Mucosa of descending colon (tissue), 3 donors: ENCODE results near the gene UNC93A. TPM values are rescaled to one million over a fixed set of nuclear protein-coding genes. Genes with fewer than 3 reads are reported as not detected.
"Not testable (repeated sequence)": the region's sequence is repeated elsewhere in the genome, so short reads cannot be mapped to it uniquely, and the experiment has no call there.

Experiments
- ATAC-seq: fragments of 200-7000 bp; cut with Tn5 transposase; one replicate; pipeline ENCODE4 v1.9.1; 2020; ENCODE audit warnings: mild to moderate bottlenecking, moderate library complexity
- DNase-seq, 3 donors: peaks; one replicate each; pipeline ENCODE4 v3.0.0-alpha.2; 2020
- H3K36me3 ChIP-seq: fragments of 200-600 bp; one replicate; pipeline ENCODE4 v1.8.0; 2021; ENCODE audit warnings: low read depth, mild to moderate bottlenecking
- H3K4me1 ChIP-seq: fragments of 200-600 bp; one replicate; pipeline ENCODE4 v1.8.0; 2021; ENCODE audit warnings: low read depth, mild to moderate bottlenecking
- H3K4me3 ChIP-seq: fragments of 200-600 bp; one replicate; pipeline ENCODE4 v1.8.0; 2021; ENCODE audit warnings: mild to moderate bottlenecking
- H3K9me3 ChIP-seq: fragments of 200-600 bp; one replicate; pipeline ENCODE4 v1.8.0; 2021; ENCODE audit warnings: mild to moderate bottlenecking
- intact Hi-C, 2 donors: fragments of 100-400 bp; cut with DNase I in 1 of 2; cut with micrococcal nuclease in 1 of 2; formaldehyde crosslinking; loops; one replicate each; pipeline versions ENCODE4 v1.11.0 to v1.11.1; 2022; cut with DNase I, micrococcal nuclease
- total RNA-seq, 3 donors: library from RNA; stranded (reverse); fragmentation: NEBNext Ultra II Directional in 2 of 3; extraction: Animal tissue kit (Norgen Biotek cat#: 25700) in 2 of 3; gene quantifications; one replicate each; pipeline versions ENCODE4 v1.2.1 to v1.2.4, GENCODE V29; 2021 to 2023
- TF ChIP-seq, protein P1 (sequence below): fragments of 200-600 bp; IDR thresholded peaks from one replicate; pipeline ENCODE4 v1.8.0; 2022; ENCODE audit warnings: antibody characterized with exemption, mild to moderate bottlenecking
- donor health status: DM: no; HTN: no; CAD: no; lungs with moderate emphysema.
- donor health status: DM: no; HTN: no; CAD: no.
- donor health status: DM: no; HTN: yes; CAD: no.

Gene UNC93A
- total RNA-seq, 3 donors from 2014 or later, result 2.1 TPM; not detected in 2

DNA sequence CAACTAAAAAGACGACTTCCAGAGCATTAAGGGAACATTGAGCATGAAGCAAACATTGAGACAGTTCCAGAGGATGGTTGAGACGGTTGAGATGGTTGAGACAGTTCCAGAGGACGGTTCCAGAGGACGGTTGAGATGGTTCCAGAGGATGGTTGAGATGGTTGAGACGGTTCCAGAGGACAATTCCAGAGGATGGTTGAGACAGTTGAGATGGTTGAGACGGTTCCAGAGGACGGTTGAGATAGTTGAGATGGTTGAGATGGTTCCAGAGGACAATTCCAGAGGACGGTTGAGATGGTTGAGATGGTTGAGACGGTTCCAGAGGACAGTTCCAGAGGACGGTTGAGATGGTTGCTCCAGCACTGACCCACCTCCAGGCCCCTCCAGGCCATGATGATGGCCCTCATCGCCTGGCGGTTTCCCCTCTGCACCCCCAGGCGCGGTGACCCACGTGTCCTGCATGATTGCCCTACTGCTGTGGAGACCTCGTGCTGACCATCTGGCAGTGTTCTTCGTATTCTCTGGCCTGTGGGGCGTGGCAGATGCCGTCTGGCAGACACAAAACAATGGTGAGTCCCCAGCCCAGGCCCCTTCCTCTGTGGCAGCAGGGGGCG lies 16.3 kb downstream of the UNC93A start:
- Histone ChIP-seq H3K9me3 (no peaks in the 10 kb centered on the region), H3K4me3 (no peak overlapping the region), H3K4me1 (no peaks in the 10 kb centered on the region), H3K36me3 (no peaks in the 10 kb centered on the region)
- ATAC-seq, result no peak
- intact Hi-C loops, result no loop called here
- no peak for DNase-seq
- TF ChIP-seq, protein P1, sequence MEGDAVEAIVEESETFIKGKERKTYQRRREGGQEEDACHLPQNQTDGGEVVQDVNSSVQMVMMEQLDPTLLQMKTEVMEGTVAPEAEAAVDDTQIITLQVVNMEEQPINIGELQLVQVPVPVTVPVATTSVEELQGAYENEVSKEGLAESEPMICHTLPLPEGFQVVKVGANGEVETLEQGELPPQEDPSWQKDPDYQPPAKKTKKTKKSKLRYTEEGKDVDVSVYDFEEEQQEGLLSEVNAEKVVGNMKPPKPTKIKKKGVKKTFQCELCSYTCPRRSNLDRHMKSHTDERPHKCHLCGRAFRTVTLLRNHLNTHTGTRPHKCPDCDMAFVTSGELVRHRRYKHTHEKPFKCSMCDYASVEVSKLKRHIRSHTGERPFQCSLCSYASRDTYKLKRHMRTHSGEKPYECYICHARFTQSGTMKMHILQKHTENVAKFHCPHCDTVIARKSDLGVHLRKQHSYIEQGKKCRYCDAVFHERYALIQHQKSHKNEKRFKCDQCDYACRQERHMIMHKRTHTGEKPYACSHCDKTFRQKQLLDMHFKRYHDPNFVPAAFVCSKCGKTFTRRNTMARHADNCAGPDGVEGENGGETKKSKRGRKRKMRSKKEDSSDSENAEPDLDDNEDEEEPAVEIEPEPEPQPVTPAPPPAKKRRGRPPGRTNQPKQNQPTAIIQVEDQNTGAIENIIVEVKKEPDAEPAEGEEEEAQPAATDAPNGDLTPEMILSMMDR, result no peak

DNA sequence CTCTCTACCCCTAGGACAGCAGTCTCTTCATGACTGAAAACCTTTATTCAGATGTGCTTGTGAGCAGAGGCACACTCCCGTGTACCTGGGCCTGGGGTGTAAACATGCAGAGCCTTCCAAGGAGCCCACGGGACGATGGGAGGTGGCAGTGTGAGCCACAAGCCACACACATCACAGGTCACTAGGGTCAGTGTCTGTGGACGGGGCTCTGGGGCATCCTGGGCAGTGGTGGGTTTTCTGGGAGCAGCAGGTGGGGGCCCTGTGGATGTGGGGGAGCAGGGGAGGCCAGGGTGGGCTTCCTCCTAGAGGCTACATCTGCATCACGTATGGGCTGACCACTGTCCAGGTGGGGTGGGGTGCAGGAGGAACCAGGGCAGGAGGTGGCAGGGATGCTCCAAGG lies 17.1 kb downstream of the UNC93A start:
- no peak for ATAC-seq
- Histone ChIP-seq H3K36me3 (no peaks in the 10 kb centered on the region), H3K9me3 (no peaks in the 10 kb centered on the region), H3K4me1 (no peaks in the 10 kb centered on the region), H3K4me3 (no peak overlapping the region)
- TF ChIP-seq, protein P1, result no peak
- DNase-seq, result no peak
- intact Hi-C loops, result no loop called here

DNA sequence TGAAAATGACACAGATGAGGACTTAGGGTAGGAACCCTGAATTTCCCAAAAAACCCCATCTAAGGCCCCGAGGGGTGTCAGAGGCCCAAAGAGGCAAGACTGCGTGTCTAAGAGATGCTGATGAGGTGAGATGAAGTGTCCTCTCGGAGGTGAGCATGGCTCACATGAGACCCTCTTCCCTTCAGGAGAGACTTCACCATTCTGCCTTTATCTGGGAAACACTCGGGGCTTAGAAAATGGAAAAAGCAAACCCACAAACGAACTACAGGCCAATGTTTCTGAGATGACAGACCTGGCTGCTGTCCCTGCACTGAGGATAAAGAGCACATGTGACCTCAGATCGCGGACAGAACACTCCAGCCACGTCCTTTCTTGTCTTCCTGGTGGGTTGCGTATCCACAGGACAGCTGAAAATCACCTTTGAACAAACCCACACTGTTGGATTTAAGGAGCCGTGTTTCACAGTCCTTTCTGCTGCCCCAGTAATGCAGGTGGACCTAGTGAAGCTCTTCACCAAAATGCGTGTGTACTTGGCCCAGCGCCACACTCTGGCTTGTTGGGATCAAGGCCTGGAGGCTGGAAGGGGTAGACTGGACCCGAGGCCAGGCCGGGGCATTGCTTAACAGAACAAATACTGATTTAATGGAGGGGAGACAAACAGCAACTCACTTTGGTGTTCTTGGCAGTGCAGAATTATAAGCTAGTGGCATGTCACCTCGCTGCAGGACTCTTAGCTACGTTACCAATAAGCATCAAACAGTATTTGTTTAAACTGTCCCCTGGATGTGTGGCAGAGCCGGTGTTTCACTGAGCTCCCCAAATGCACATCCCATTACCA lies 18.5 kb downstream of the UNC93A start:
- intact Hi-C loops, H3K36me3 ChIP-seq, H3K4me1 ChIP-seq, ATAC-seq, DNase-seq, H3K4me3 ChIP-seq, H3K9me3 ChIP-seq: not testable (repeated sequence)

DNA sequence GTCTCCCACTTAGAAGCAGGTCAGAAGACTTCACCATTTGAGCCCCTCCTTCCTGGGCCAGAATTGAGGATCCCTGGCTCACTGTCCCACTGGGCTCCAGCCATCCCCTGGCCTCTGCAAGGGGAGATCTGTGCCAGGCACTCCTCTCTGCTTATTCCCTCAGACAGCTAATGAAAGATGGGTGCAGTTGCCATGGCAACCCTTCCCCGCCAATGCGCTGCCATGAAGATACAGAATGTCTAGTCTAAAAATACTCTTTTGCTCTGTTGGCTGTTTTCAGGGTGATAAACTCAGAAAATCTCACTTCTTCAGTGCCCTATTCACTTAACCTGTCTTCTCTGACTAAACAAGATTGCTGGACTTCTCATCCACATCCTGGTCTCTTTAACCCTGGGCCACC lies 20.2 kb downstream of the UNC93A start:
- ATAC-seq (no peak), DNase-seq (no peak)
- no peak overlapping the region for H3K4me3 ChIP-seq
- intact Hi-C loops, result no loop called here
- H3K4me1 ChIP-seq, result no peaks in the 10 kb centered on the region
- H3K9me3 ChIP-seq, result no peaks in the 10 kb centered on the region
- TF ChIP-seq, protein P1, result no peak
- H3K36me3 ChIP-seq, result no peaks in the 10 kb centered on the region

DNA sequence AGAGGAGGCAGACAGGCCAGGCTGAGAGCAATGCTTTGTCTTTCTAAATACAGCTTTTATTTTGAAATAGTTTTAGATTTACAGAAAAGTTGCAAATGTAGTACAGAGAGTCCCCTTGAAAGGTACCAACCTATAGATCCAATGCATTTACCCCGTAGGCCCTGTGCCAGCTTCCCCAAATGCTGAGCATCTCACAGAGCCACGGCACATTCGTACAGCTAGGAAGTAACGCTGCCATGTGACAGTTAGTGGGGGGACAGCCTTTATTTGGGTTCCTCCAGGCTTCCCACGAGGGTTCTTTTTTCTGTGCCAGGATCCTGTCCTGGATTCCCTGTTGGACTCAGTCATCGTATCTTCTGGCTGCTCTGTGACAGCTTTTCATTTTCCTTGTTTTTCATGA lies 20.6 kb downstream of the UNC93A start:
- not testable (repeated sequence) for DNase-seq

DNA sequence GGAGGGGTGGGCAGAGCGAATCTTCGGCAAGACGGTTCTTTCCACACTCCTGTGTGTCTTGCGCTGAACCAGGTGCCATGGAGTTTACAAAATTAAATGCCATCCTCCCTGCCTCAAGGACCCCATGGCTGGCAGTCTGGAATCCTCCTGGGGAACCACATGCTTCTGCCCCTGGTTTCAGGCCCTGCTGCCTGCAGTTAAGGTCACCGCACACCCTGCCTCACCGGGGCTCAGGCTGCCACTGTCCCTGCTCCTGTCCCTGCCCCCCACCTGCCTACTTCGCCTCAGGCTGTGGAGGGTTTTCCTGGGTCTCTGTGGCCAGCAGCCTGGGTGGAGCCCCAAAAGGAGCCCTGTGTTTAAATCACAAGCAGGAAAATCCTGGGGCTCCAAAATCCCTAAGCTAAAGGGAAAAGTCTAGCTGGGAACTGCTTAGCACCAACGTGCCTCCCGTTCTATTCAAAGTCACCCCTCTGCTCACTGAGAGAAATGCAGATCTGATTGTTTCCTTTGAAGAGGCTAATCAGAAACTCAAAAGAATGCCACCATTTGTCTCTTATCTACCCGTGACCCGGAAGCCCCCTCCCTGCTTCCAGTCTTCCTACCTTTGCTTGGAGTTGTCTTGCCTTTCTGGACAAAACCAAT lies 23.2 kb downstream of the UNC93A start:
- Histone ChIP-seq H3K36me3 (no peaks in the 10 kb centered on the region), H3K9me3 (no peaks in the 10 kb centered on the region), H3K4me1 (no peaks in the 10 kb centered on the region), H3K4me3 (no peak overlapping the region)
- TF ChIP-seq, protein P1, result no peak
- ATAC-seq, result no peak
- DNase-seq, result no peak
- intact Hi-C loops, result no loop called here

More for the DNA sequence above, 20.6 kb downstream of the UNC93A start:
- ATAC-seq, H3K4me1 ChIP-seq, intact Hi-C loops, H3K9me3 ChIP-seq, H3K4me3 ChIP-seq, H3K36me3 ChIP-seq: not testable (repeated sequence)
